HS-5 (cell line): ENCODE data around the gene HDLBP.

Source experiments
- DNase-seq: peaks from one replicate; pipeline ENCODE4 v3.0.0-alpha.2; 2012; ENCODE audit warnings: low read depth

The HDLBP gene

DNA sequence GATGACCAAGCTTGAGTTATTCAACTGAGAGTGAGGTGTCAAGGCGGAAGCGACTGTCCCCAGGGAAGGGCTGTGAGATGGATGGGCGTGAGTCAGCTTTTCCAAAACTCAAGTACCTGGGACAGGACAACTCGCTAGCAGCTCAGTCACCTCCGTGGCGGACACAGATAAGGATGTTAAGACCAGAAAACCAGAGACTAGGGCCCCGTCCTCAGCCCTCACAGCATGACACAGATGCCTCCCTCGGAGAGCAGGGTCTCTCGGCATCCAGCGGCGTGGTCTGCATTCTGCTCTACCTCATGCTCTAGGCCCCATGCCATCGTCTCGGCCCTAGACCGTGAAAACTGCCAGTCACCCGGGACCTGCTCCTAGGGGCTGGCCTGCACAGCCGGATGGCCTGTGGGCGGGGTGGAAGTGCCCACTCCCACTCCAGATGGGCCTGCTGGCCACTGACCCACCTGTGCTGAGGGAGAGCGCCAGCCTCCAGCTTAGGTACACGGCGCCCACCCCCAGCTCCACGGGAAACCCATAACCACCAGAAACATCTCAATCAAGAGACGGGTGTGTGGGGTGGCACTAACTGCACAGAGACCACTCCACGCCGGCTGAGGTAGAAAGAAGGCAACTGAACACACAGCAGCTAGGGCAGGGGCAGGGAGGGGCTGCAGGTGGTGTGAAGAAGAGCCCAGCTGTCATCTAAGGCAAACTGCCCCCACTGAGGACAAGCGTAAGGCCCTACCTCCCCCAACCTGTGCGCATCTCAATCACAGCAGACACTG, 87.2 kb downstream of the HDLBP start:
- DNase-seq = no peak

DNA sequence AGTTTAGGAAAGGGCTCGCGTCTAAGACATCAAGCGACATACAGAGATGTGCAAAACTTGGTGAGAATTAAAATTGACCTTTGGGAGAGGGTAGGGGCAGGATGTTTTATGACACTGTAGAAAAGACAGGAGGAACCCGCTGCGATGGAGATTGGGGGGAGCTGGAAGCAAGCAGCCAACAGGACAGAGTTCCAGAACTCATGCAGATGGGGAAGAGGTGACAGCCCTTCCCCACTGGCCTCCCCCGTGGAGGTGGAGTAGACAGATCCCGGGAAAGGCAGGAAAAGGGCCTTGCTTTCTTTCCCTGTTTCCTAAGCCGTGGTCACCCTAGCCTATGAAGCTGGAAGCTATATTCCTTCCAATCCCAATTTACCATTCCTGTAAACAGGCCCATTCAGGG, 87.9 kb downstream of the HDLBP start:
- DNase-seq = no peak

DNA sequence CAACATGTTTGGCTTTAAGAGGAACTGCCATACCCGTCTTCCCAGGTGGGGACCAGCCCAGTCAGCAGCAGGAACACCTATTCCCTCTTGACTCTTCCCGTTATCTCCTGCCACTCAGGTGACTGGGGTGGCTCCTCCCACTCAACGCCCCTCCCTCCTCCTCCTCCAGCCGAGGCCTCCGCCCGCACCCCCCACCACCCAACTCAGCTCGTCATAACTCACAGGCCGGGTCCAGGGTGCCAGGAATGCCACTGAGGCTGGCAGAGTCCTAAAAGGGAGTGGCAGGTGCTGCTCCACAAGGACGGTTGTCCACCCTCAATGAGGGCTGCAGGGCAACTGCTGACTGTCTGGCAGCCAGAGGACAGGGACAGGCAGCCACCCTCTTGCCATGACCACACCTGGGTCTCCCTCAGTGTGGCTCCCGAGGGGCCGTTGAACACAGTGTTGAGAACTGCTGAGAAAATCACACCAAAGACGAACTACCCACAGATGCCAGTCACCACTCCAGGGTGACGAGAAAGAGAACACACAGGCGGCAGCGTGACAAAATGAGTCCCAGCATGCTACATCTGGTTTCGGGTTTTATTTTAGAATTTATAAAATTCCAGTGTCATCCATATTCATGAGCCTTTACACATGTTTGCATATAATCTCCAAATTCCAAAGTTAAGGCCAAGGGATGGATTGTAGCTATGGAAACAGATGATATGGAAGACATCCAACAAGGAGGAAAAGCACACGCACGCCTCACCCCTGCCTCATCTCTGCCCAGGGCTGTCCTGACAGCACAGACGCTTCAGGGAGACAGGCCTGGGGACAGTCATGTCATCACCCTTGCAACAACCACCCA, 88.5 kb downstream of the HDLBP start:
- no peak for DNase-seq

DNA sequence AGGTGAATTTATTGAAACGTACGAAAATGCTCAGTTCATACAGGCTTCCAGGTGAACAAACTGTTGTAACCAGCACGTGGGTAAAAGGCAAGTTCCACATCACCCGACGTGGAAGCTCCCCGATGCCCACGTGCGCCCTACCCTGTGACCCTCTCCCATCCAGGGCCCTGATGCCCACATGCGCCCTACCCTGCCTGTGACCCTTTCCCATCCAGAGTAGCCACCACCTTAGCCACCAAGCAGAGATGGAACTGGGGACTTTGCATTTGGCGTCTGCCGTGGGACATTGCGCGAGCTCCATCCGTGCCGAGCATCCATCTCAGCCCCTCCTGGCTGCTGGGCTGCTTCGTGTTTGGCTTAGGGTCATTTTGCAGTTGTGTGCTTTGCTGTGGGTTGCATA, 89.5 kb downstream of the HDLBP start:
- DNase-seq = no peak

DNA sequence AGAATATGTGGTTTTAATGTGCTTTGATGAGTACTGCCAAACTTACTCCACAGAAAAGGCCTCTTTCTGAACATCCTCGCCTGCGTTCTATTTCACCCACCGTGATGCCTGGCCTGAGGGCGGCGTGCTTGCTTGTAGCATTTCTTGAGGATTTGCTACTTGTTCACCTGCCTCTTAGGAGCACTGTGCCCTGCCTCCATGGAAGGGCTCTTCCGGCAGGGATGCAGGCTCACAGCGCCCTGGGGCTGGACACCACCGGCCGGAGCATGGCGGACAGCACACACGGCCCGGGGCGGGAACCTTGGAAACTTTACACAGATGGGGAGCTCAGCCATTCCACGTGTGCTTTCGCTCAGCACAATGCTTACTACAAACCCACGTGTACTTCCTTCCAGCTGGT, 89.9 kb downstream of the HDLBP start:
- DNase-seq = no peak

DNA sequence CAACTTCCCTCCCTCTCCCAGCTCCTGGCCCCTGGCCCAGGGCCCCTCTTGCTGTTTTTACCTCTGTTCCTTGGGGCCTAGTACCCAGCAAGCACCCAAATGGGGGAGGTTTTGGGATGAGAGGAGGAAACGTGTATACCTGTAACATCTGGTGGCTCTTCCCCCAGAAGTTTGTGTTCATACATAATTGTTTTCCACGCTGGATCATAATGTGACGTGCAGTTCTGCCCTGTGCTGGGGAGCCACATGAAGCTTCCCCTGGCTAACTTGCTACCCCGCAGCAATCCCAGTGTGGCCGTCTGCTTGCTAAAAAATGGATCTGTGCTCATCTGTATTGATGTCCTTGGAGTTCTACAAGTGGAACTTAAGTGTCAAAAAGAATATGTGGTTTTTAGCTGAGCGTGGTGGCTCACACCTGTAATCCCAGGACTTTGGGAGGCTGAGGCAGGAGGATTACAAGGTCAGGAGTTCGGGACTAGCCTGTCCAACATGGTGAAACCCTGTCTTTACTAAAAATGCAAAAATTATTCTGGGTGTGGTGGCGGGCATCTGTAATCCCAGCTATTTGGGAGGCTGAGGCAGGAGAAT, 90.5 kb downstream of the HDLBP start:
- DNase-seq = no peak

DNA sequence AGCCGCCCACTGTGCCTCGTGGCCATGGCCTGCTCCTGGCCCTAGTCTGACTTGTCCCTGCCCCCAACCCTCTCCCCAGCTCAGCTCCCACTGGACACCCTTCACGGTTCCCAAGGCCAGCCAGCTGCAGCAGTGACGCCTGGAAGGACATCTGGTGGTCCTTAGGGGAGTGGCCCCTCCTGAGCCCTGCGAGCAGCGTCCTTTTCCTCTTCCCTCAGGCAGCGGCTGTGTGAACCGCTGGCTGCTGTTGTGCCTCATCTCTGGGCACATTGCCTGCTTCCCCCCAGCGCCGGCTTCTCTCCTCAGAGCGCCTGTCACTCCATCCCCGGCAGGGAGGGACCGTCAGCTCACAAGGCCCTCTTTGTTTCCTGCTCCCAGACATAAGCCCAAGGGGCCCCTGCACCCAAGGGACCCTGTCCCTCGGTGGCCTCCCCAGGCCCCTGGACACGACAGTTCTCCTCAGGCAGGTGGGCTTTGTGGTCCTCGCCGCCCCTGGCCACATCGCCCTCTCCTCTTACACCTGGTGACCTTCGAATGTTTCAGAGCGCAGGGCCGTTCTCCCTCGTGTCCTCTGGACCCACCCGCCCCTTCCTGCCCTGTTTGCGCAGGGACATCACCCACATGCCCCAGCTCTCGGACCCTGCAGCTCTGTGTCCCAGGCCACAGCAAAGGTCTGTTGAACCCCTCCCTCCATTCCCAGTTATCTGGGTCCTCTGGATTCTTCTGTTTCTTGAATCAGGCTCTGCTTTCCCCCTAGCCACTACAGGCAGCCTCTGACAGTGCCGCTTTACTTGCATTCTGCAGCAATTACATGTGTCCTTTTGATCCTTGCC, 91.2 kb downstream of the HDLBP start:
- no peak for DNase-seq

DNA sequence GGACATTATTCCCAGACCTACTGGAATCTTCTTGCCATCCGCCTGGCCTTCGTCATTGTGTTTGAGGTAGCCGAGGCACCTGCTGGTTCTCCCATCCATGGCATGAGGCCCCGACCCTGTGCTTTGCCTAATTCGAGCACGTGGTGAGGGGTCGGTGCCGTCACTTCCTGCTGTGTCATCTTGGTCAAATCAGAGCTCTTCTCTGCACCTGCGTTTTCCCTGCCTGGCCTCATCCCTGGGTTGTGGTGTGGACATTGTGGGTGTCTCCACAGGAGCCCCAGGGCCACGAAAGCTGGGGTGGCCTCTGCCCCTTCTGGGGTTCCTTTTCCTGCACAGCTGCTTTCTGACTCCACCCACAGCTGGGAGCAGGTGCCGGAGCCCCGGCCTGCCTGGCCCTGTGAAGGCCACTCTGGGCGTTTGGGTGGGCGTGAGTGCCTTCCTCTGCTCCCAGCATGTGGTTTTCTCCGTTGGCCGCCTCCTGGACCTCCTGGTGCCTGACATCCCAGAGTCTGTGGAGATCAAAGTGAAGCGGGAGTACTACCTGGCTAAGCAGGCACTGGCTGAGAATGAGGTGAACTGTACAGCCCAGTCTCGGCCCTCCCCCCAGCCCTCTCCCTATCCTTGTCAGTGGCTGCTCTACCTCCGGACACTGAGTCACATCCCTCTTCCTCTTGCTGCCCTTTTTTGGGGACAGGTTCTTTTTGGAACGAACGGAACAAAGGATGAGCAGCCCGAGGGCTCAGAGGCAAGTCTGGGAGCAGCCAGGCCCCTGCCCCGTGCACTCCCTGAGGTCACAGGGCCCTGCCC, 92.1 kb downstream of the HDLBP start:
- DNase-seq = no peak

DNA sequence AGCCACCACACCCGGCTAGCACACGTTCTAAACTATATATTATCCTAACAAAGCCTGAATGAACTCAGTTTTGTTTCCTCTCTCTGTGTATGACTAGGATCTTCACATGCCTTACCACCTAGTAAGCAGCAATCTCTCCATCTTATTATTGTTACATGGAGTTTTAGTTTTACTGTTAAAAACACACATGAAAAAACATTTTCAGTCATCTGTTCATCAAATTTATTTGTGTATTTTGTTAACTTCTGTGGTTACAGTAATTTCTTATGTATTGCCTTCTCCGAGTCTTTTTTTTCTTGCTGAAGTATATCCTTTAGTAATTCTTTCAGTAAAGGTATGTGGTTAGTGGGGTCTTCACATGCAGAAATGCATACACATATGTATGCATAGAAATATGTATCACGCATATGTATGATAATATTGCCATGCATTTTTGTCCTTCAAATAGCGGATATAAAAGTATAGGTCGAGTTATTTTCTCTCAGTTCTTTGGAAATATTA, 95.6 kb downstream of the HDLBP start:
- DNase-seq = no peak

DNA sequence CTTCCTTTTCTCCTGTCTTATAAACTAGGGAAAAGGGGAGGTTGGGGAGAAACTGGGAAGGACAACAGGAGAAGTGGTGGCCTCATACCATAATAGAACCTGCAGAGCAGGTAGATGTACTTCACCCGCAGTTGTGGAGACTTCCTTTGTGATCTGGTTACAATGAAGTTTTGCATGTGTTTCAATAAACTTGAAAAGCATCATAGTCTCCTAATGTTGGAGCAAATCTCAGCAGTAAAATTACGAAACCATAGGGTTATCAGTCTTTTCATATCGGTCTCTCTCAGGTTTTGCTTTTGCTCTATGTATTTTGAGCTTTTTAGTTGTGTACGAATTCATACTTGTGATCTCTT, 96.5 kb downstream of the HDLBP start:
- no peak for DNase-seq

DNA sequence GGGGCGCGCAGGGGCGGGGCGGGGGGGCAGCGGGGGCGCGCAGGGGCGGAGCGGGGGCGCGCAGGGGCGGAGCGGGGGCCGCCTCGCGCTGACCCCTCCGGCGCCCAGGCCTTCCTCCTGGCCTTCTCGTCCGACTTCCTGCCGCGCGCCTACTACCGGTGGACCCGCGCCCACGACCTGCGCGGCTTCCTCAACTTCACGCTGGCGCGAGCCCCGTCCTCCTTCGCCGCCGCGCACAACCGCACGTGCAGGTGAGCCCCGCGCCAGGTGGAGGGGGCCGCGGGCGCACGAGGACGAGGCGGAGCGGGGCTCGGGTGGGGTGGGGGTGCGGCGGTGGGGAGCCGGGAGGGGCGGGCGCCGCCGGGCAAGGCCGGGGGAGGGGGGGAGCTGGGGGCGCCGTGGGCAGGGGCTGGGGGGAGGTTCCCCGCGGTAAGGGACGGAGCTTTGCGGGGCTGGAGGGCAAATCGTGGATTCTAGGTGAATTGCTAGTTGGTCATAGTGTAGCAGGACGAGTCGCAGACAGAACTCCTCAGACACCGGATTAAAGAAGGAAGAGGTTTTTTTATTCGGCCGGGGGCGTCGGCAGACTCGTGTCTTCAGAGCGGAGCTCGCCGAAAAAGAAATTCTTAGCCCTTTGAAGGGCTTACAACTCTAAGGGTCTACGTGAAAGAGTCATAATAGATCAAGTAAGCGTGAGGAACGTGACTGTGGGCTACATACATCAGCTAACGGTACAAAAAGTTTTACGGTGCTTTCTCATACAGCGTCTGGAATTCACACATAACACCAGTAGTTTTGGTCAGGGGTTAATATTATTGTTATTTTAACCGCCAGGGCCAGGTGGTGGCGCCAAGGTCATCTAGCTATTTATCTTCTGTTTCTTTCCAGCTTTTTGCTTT, 97.1 kb downstream of the HDLBP start:
- no peak for DNase-seq

DNA sequence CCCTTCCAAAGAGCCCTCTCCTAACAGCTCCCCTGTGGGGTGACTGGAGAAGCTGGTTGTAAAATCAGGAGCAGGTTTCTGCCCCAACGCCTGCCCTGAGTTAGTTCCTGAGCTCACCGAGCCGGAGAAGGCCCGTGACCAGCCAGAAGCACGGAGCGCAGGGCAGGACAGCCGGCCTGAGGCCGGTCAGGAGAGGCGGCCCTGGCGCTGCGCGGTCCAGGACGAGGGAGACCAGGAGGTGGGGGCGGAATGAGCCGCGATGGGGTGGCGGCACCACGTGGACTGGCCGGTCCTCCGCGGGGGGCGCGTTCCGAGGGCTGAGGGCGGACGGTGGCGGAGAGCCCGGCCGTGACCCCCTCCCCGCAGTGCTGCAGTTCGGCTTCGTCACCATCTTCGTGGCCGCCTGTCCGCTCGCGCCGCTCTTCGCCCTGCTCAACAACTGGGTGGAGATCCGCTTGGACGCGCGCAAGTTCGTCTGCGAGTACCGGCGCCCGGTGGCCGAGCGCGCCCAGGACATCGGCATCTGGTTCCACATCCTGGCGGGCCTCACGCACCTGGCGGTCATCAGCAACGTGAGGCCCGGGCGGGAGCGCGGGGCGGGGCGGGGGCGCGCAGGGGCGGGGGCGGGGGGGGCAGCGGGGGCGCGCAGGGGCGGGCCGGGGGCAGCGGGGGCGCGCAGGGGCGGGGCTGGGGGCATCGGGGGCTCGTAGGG, 98.0 kb downstream of the HDLBP start:
- no peak for DNase-seq

DNA sequence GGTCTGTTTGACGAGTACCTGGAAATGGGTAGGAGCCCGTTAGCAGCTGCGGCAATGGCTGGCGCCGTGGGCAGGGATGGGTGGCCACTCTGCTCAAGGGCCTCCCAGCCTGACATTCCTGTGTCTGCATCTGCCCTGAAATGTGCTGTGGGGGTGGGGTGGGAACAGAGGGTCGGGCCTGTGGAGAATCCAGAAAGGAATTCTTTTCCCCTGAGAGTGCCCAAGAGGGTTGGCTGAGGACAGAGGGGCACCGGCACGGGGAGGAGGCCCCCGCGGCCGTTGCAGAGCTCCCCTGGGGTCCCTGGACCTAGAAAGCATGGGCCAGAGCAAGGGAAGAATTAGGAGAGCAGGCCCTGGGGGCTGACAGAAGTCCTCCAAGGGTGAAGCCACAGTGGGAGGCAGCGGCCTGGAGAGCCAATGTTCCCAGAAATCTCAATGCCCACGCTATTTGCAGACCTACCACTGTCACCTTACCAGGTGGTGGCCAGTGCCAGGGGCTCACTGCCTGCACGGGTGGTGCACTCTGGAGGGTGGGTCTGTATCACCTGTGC, 99.2 kb downstream of the HDLBP start:
- DNase-seq = no peak

DNA sequence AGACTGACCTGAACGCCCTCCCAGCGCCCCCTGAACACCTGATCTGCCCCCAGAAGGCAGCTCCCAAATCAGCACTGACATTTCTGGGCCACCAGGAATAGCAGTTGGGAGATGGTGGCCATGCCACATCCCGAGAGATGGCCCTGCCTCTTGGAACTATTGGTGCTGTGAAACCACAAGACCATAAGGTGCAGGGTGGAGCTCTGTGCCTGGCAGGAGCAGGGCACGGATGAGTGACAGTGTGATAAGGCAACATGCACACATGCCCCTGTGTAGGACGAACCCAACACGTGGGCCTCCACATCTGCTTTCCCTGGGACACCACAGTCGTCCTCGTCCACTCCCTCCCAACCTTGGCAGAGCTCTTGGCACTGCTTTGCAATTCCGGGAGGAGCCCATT, 100.1 kb downstream of the HDLBP start:
- DNase-seq = no peak

DNA sequence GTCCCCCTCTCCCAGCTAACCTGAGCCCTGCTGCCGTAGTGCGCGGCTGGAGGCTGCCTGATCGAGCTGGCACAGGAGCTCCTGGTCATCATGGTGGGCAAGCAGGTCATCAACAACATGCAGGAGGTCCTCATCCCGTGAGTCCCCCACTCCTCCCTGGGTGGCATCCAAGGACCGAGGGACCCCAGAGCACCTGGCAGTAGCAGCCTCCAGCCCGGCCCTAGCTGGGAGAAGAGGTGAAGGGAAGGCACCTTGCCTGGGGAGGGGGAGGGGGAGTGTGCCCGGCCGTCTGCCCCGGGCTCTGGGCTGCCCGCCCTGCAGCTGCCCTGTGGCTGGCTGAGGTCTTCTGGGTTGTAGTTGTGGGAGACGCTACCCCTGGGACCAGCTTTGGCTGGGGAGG, 100.7 kb downstream of the HDLBP start:
- DNase-seq = no peak

DNA sequence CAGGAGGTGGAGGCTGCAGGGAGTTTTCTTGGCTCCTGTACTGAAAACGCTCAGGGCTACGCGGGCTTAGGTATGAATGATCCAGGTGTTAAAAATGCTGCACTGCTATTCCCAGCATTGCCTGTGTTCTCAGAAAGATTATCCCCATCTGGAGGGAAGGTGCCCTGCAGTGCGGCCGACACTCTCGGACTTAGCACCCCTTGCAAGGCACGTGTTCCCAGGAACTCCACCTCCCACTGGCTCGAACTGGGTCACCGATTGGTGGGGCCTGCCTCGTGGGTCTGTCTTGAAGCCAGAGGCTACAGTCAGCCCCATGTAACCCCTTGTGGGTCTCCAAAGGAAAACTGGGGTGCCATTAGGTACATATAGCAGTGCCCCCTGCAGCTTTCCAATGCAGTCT, 101.3 kb downstream of the HDLBP start:
- no peak for DNase-seq

DNA sequence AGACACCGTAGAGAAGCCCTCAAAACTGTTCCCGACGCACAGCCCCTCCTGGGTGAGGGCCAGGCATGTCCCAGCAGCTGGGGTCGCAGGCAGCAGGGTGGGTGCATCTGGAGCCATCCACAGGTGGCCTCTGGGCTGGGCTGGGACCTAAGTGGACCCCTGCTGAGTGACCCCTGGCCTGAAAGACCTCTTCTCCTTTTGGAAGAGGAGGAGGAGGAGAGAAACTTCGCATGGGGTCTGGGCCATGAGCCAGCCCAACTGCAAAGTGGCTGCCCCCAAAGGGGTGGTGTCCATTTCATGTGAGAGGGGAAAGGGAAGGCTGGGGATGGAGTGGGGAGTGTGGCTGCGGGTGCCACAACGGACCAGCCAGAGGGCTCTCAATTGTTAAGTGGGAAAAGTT, 101.9 kb downstream of the HDLBP start:
- no peak for DNase-seq

DNA sequence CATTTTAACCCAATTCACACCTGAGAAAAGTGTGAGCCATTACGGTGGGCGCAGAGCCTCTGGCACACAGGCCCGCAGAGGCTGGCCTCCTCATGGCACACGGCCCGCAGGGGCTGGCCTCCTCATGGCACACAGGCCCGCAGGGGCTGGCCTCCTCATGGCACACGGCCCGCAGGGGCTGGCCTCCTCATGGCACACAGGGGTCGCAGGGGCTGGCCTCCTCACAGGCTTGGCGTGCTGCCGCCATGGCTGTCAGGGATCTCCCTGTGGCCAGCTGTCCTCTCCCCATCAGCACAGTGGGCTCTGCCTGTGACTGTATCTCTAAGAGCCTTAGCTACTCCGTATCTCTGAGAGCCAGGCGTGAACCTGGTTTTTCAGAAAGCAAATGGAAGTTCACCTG, 102.4 kb downstream of the HDLBP start:
- no peak for DNase-seq

DNA sequence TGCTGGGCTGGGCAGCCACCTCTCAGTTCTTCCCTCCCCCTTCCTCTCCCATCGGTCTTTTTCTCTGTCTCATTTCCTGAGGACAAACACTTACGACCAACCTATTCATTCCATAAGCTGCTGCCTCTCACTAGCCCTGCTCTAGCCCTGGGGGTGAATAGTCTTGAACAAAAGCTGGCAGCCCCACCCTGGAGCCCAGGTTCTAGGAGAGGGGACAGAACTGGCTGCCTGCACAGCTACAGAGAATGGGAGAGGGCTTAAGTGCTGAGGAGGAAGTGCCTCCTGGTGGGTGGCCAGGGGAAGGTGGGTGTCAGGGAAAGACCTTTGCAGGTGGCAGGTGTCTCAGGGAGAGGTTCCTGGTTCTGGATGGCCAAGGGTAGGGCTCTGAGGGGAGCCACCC, 104.2 kb downstream of the HDLBP start:
- no peak for DNase-seq
